Measurements from ENCODE around the gene RTKN.

RTKN gene

DNA sequence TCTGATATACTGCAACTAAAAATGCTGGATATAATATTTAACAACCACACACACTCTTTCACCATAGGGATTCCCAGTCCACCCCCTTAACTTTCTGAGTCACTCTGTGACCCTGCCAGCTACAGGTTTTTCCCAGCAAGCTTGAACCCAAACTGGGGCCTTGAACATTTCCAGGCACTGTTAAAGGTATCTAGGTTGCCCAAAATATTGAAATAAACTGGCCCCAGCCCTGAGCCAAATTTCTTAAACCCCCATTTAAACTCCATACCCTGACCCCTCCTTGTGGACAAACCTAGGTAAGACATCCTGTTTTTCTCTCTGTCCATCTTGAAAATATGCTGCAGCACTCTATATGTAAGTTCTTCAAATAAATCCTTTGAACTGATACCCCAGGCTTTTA lies 42.0 kb downstream of the RTKN start:
- no peaks in the 10 kb centered on the region for H3K9me3 ChIP-seq (ENCODE audit: control insufficient read depth, insufficient read depth, low read length)
- H3K4me1 ChIP-seq (ENCODE audit: insufficient read depth, low read length), result no peaks in the 10 kb centered on the region; the same call in 1 of the 2 replicates
- H3K36me3 ChIP-seq (ENCODE audit: insufficient read depth, low read length), result no peaks in the 10 kb centered on the region
- no peak overlapping the region for H3K9ac ChIP-seq (ENCODE audit: low read depth, low read length)

- H3K36me3 ChIP-seq (ENCODE audit: insufficient read depth, low read length), result no peaks in the 10 kb centered on the region
- no peaks in the 10 kb centered on the region; the same call in 1 of the 2 replicates for H3K4me1 ChIP-seq (ENCODE audit: insufficient read depth, low read length)
- H3K9me3 ChIP-seq (ENCODE audit: control insufficient read depth, insufficient read depth, low read length), result no peaks in the 10 kb centered on the region
- H3K9ac ChIP-seq (ENCODE audit: low read depth, low read length), result no peak overlapping the region
Measured at GRCh38 chr2:74396149-74396548, 45.6 kb downstream of the RTKN start.

DNA sequence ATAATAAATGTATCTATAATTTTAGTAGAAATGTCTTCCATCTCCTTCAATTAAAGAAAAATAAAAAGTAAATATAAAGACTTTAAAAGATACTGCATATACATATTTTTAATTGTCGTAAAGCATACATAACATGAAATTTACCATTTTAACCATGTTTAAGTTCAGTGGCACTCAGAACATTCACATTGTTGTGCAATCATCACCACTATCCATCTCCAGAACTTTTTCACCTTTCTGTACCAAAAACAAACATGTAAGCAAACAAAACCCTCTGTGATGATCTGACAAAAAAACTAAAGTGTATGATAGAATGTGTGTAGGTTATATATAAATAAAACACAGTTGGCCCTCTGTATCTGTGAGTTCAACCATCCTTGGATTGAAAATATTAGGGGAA lies 48.2 kb downstream of the RTKN start:
- no peak overlapping the region for H3K9ac ChIP-seq (ENCODE audit: low read depth, low read length)
- 0 out of 2 replicates have a peak, but pooled peaks cover 7% of the 10 kb centered on the region for H3K4me1 ChIP-seq (ENCODE audit: insufficient read depth, low read length)
- H3K9me3 ChIP-seq (ENCODE audit: control insufficient read depth, insufficient read depth, low read length), result no peaks in the 10 kb centered on the region
- no peaks in the 10 kb centered on the region for H3K36me3 ChIP-seq (ENCODE audit: insufficient read depth, low read length)

DNA sequence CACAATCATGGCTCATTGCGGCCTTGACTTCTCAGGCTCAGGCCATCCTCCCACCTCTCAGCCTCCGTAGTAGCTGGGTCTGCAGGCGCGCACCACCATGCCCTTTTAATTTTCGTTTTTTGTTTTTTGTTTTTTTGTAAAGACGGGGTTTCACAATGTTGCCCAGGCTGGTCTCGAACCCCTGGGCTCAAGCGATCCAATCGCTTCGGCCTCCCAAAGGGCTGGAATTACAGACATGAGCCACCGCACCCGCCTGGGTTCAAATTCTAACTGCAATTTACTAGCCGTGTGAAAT lies 49.3 kb downstream of the RTKN start:
- Histone ChIP-seq H3K4me1 (ENCODE audit: insufficient read depth, low read length) (0 out of 2 replicates have a peak, but pooled peaks cover 7% of the 10 kb centered on the region), H3K9ac (ENCODE audit: low read depth, low read length) (peak overlapping the region; percentile 94; the same call in 1 of the 2 replicates), H3K36me3 (ENCODE audit: insufficient read depth, low read length) (no peaks in the 10 kb centered on the region), H3K9me3 (ENCODE audit: control insufficient read depth, insufficient read depth, low read length) (no peaks in the 10 kb centered on the region)

DNA sequence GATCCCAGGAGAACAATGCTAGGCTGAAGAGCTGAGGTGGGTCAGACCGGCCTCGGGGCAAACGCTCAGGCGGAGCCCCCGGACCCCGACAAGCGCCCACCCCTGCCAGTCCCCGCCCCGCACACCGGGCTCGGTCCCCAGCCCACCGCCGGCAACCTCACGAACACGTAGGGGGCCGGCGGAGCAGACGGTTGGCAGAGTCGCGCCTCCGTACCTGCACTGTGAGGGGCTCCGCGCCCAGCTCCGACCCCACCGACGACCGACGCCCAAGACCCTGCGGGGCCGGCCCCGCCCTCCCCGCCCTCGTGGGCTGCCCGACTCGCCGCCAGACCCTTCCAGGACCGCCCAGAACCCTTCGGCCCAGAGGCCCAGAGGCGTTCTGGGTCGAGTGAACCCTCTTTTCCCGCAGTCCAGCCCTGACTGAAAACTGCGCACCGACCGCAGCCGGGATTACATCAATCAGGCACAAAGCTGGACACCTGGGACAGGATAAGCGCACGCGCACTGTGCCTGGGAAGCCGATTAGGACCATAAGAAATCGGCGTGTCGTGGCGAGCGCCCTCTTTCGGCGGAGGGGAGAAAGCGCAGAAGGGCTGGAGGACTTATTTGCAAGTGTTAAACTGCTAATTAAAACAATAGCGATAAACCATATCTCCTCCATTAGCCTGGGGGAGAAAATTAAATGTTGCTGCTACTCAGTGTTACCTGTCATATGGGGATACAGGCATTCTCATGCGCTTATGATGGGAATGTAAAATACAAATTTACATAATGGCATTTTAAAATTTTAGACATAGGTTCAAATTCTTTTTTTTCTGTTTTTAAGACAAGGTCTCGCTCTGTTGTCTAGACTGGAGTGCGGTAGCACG lies 49.9 kb downstream of the RTKN start:
- peak overlapping the region; percentile 94 for H3K9ac ChIP-seq (ENCODE audit: low read depth, low read length)
- no peaks in the 10 kb centered on the region for H3K36me3 ChIP-seq (ENCODE audit: insufficient read depth, low read length)
- no peaks in the 10 kb centered on the region for H3K9me3 ChIP-seq (ENCODE audit: control insufficient read depth, insufficient read depth, low read length)
- 0 out of 2 replicates have a peak, but pooled peaks cover 7% of the 10 kb centered on the region for H3K4me1 ChIP-seq (ENCODE audit: insufficient read depth, low read length)

- Histone ChIP-seq H3K4me1 (ENCODE audit: insufficient read depth, low read length) (0 out of 2 replicates have a peak, but pooled peaks cover 7% of the 10 kb centered on the region), H3K9me3 (ENCODE audit: control insufficient read depth, insufficient read depth, low read length) (no peaks in the 10 kb centered on the region), H3K36me3 (ENCODE audit: insufficient read depth, low read length) (no peaks in the 10 kb centered on the region), H3K9ac (ENCODE audit: low read depth, low read length) (peak overlapping the region; percentile 94)
Measured at GRCh38 chr2:74391209-74391579, 50.5 kb downstream of the RTKN start.

DNA sequence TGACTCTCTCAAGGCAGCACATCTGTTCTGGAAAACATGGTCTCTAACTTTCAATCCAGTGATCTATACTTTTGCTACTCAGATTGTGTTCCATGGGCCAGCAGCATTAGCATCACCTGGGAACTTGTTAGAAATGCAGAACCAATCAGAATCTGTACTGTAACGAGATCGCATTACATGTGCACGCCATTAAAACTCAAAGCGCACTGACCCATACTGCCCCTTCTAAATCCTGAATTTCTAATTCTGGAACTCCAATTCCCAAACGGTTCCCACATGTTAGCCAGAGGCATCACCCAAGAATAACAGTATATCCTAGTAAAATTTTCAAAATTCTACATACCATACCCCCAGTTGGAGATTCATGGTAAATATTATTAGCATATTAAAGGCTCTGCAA lies 51.1 kb downstream of the RTKN start:
- Histone ChIP-seq H3K9ac (ENCODE audit: low read depth, low read length) (peak overlapping the region; percentile 94; the same call in 1 of the 2 replicates), H3K36me3 (ENCODE audit: insufficient read depth, low read length) (0 out of 2 replicates have a peak, but pooled peaks cover 2% of the 10 kb centered on the region), H3K4me1 (ENCODE audit: insufficient read depth, low read length) (0 out of 2 replicates have a peak, but pooled peaks cover 7% of the 10 kb centered on the region), H3K9me3 (ENCODE audit: control insufficient read depth, insufficient read depth, low read length) (no peaks in the 10 kb centered on the region)

DNA sequence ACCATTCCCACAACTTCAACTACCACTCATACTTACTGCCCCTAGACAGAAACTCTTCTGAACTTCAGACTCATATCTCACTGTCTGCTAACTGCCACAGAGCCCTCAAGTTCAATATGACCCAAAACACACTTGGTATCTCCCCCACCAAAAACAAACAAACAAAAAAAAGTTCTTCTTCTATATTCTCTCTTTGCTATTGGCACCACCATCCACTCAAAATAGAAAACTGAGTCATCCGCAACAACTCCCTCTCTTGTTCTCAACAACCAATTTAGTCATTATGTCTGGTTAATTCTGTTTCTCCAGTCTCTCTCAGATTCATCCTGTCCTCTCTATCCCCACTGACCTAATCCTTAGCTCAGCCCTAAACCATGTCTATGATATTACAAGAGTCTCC lies 54.4 kb downstream of the RTKN start:
- H3K36me3 ChIP-seq (ENCODE audit: insufficient read depth, low read length), result peaks cover 7% of the 10 kb centered on the region
- no peak overlapping the region for H3K9ac ChIP-seq (ENCODE audit: low read depth, low read length)
- H3K9me3 ChIP-seq (ENCODE audit: control insufficient read depth, insufficient read depth, low read length), result no peaks in the 10 kb centered on the region
- 0 out of 2 replicates have a peak, but pooled peaks cover 7% of the 10 kb centered on the region for H3K4me1 ChIP-seq (ENCODE audit: insufficient read depth, low read length)

DNA sequence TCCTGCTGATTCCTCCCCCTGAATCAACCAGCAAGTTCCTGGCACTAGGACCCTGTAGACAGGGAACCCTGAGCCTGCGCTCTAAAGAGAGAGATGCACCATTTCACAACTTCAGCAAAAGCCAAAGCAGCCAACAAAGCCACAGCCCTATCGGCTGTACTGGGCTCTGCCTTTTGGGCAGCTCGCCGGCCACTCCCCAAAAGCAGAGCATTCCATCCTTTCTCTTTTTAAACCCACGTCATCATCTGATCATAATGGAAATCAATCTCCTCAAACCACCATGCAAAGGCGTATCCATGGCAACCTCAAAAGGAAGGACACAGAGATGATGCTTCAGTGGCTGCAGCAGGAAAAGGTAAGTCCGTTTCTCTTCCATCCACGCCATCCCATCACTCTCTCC lies 56.3 kb downstream of the RTKN start:
- Histone ChIP-seq H3K4me1 (ENCODE audit: insufficient read depth, low read length) (peaks cover 7% of the 10 kb centered on the region; the same call in 1 of the 2 replicates), H3K36me3 (ENCODE audit: insufficient read depth, low read length) (peaks cover 7% of the 10 kb centered on the region), H3K9ac (ENCODE audit: low read depth, low read length) (no peak overlapping the region), H3K9me3 (ENCODE audit: control insufficient read depth, insufficient read depth, low read length) (no peaks in the 10 kb centered on the region)

DNA sequence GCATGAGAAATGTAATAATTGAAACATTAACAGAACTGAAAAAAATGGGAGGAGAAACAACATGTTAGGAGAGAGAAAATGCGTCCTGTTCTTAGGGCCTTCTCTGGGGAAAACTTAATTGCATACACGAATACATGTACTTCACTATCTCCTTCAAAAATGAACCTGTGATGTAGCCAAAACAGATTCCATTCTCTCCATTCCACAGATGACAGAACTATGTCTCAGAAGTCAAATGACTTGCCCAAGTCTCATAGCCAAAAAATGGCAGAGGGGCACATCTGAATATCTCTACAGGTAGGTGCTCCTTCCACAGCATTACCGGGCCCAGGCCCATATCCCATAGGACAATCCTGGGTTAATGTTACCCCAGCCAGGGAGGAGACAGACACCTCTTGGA lies 57.7 kb downstream of the RTKN start:
- peaks cover 7% of the 10 kb centered on the region for H3K36me3 ChIP-seq (ENCODE audit: insufficient read depth, low read length)
- H3K4me1 ChIP-seq (ENCODE audit: insufficient read depth, low read length), result peaks cover 6% of the 10 kb centered on the region; the same call in 1 of the 2 replicates
- no peak overlapping the region for H3K9ac ChIP-seq (ENCODE audit: low read depth, low read length)
- no peaks in the 10 kb centered on the region for H3K9me3 ChIP-seq (ENCODE audit: control insufficient read depth, insufficient read depth, low read length)

DNA sequence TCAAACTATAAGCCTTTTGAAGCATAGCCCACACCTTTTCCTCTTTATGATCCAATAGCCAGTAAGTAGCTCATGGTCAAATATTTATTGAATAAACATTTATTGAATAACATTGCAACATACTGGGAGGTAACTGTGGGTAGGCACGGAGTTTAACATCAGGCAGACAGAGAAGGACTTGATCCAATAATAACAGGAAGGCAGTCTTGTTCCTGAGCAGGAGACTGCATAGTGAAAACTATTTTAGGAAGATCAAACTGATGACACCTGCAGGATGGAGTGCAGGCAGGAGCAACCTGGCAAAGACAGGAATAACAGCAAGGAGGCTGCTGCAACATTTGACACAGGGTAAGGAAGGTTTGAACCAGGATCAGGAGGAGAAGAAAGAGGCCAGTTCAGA lies 58.5 kb downstream of the RTKN start:
- peaks cover 9% of the 10 kb centered on the region; the same call in 1 of the 2 replicates for H3K4me1 ChIP-seq (ENCODE audit: insufficient read depth, low read length)
- H3K36me3 ChIP-seq (ENCODE audit: insufficient read depth, low read length), result peaks cover 7% of the 10 kb centered on the region
- no peak overlapping the region for H3K9ac ChIP-seq (ENCODE audit: low read depth, low read length)
- no peaks in the 10 kb centered on the region for H3K9me3 ChIP-seq (ENCODE audit: control insufficient read depth, insufficient read depth, low read length)

DNA sequence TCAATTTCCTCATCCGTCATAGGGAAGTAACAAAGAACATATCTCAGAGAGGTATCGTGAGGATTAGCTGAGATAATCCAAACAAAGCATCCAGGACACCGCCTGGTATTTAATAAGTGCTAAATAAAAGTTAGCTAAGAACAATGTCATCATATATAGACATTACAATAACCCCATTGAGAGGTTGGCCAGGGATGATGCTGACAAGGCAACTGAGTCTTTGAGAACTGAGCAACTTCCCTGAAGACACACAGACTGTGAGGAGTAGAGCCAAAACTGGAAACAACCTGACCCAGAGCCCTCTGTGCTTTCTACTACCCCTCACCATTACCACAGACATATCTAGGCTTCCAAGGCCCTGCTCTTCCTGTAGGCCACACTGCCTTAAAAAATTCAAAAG lies 60.0 kb downstream of the RTKN start:
- Histone ChIP-seq H3K4me1 (ENCODE audit: insufficient read depth, low read length) (peaks cover 9% of the 10 kb centered on the region; the same call in 1 of the 2 replicates), H3K9ac (ENCODE audit: low read depth, low read length) (no peak overlapping the region), H3K36me3 (ENCODE audit: insufficient read depth, low read length) (peaks cover 13% of the 10 kb centered on the region), H3K9me3 (ENCODE audit: control insufficient read depth, insufficient read depth, low read length) (no peaks in the 10 kb centered on the region)

- Histone ChIP-seq H3K9ac (ENCODE audit: low read depth, low read length) (peak within 1 kb of the TSS; percentile 37; the same call in 1 of the 2 replicates), H3K9me3 (ENCODE audit: control insufficient read depth, insufficient read depth, low read length) (no peaks in the 10 kb centered on the region), H3K4me1 (ENCODE audit: insufficient read depth, low read length) (peaks cover 9% of the 10 kb centered on the region; the same call in 1 of the 2 replicates), H3K36me3 (ENCODE audit: insufficient read depth, low read length) (peaks cover 10% of the 10 kb centered on the region)
Measured at GRCh38 chr2:74379851-74380789, 61.6 kb downstream of the RTKN start, which contains the start of gene DCTN1. TSS of gene DCTN1 (minus strand) at chr2:74380311. CDS start at chr2:74380037, 274 bp downstream.

GRCh38 chr2:74378007-74378406 lies 63.7 kb downstream of the RTKN start:
- H3K36me3 ChIP-seq (ENCODE audit: insufficient read depth, low read length), result peaks cover 6% of the 10 kb centered on the region; the same call in 1 of the 2 replicates
- H3K4me1 ChIP-seq (ENCODE audit: insufficient read depth, low read length), result peaks cover 21% of the 10 kb centered on the region
- H3K9ac ChIP-seq (ENCODE audit: low read depth, low read length), result no peak overlapping the region
- H3K9me3 ChIP-seq (ENCODE audit: control insufficient read depth, insufficient read depth, low read length), result no peaks in the 10 kb centered on the region
